HEK293 (cell line): Measurements from ENCODE around the gene CPEB3.

Experiments used
- CTCF ChIA-PET: fragments of 350-600 bp; formaldehyde crosslinking; extraction: SDS; loops from one replicate; lab custom pipeline; 2021; ENCODE audit warnings: antibody characterized with exemption; lab: Yijun Ruan, JAX
- POLR2A ChIA-PET: fragments of 300-600 bp; formaldehyde crosslinking; extraction: SDS; loops from one replicate; lab custom pipeline; 2020; ENCODE audit warnings: antibody characterized with exemption, inconsistent platforms; lab: Yijun Ruan, JAX
- H3K27ac ChIP-seq: fragments of 200-500 bp; sonication (Bioruptor generic); 2 replicates; pipeline ENCODE4 v1.5.1; 2014; ENCODE audit warnings: low read depth, low read length, control low read depth, inconsistent platforms; ENCODE audit errors: extremely low read depth
- H3K36me3 ChIP-seq, 2 experiments: fragments of 200-500 bp in 1 of 2; sonication (Bioruptor generic) in 1 of 2; 1 replicate in 1 of 2; 2 replicates in 1 of 2; pipeline ENCODE4 v1.5.1; 2014 to 2017; ENCODE audit warnings: inconsistent platforms in 2 of 2, low read length in 2 of 2; ENCODE audit not compliant: control insufficient read depth in 2 of 2, insufficient read depth in 1 of 2
- H3K4me1 ChIP-seq: fragments of 200-500 bp; sonication (Bioruptor generic); 2 replicates; pipeline ENCODE4 v1.5.1; 2014; ENCODE audit warnings: mild to moderate bottlenecking, low read length, inconsistent platforms; ENCODE audit not compliant: control insufficient read depth, insufficient read depth
- H3K4me3 ChIP-seq: 2 replicates; pipeline ENCODE4 v1.5.1; 2011; ENCODE audit warnings: low read depth, mild to moderate bottlenecking, control low read depth, low read length, moderate library complexity
- H3K9me3 ChIP-seq: fragments of 200-500 bp; sonication (Bioruptor generic); 2 replicates; pipeline ENCODE4 v1.5.1; 2014; ENCODE audit warnings: low read depth, low read length, inconsistent platforms; ENCODE audit not compliant: control insufficient read depth, insufficient read depth
- KLF16 ChIP-seq: fragments of 450-650 bp; formaldehyde crosslinking; IDR thresholded peaks from 2 replicates; pipeline ENCODE4 v1.5.1; 2017; ENCODE audit warnings: missing biosample characterization, missing genetic modification characterization
- OVOL3 ChIP-seq: fragments of 450-650 bp; formaldehyde crosslinking; IDR thresholded peaks from 2 replicates; pipeline ENCODE4 v1.5.1; 2016; ENCODE audit warnings: missing biosample characterization, missing genetic modification characterization
- ZNF155 ChIP-seq: fragments of 450-650 bp; formaldehyde crosslinking; IDR thresholded peaks from 2 replicates; pipeline ENCODE4 v1.5.1; 2016; ENCODE audit warnings: missing biosample characterization, missing genetic modification characterization
- ZNF184 ChIP-seq: fragments of 450-650 bp; IDR thresholded peaks from 2 replicates; pipeline ENCODE4 v1.5.1; 2018; ENCODE audit warnings: missing biosample characterization, mild to moderate bottlenecking, missing genetic modification characterization
- ZNF223 ChIP-seq: fragments of 450-650 bp; formaldehyde crosslinking; IDR thresholded peaks from 2 replicates; pipeline ENCODE4 v1.5.1; 2016; ENCODE audit warnings: missing biosample characterization, missing genetic modification characterization
- ZNF274 ChIP-seq, 2 experiments: fragments of 200-500 bp in 1 of 2; fragments of 450-650 bp in 1 of 2; sonication (Bioruptor generic) in 1 of 2; formaldehyde crosslinking in 1 of 2; IDR thresholded peaks; 2 replicates each; pipeline versions ENCODE4 v1.5.1 to v1.6.1; 2014 to 2016; ENCODE audit warnings: borderline replicate concordance in 1 of 2, inconsistent platforms in 1 of 2, low read length in 1 of 2, missing biosample characterization in 1 of 2, missing genetic modification characterization in 1 of 2
- ZNF530 ChIP-seq: fragments of 450-650 bp; formaldehyde crosslinking; IDR thresholded peaks from 2 replicates; pipeline ENCODE4 v1.5.1; 2016; ENCODE audit warnings: low read depth, missing biosample characterization, missing genetic modification characterization
- ZNF596 ChIP-seq: fragments of 450-650 bp; IDR thresholded peaks from 2 replicates; pipeline ENCODE4 v1.5.0; 2018; ENCODE audit warnings: missing biosample characterization, mild to moderate bottlenecking, missing genetic modification characterization, moderate library complexity
- ZNF624 ChIP-seq: fragments of 450-650 bp; formaldehyde crosslinking; IDR thresholded peaks from 2 replicates; pipeline ENCODE4 v1.5.1; 2017; ENCODE audit warnings: missing biosample characterization, missing genetic modification characterization
- ZNF658 ChIP-seq: fragments of 450-650 bp; formaldehyde crosslinking; IDR thresholded peaks from 2 replicates; pipeline ENCODE4; 2016; ENCODE audit warnings: missing biosample characterization, missing genetic modification characterization
- ZNF677 ChIP-seq: fragments of 450-650 bp; IDR thresholded peaks from 2 replicates; pipeline ENCODE4 v1.5.0; 2018; ENCODE audit warnings: missing biosample characterization, mild to moderate bottlenecking, missing genetic modification characterization, moderate library complexity
- ZNF776 ChIP-seq: fragments of 450-650 bp; formaldehyde crosslinking; IDR thresholded peaks from 2 replicates; pipeline ENCODE4 v1.5.0; 2017; ENCODE audit warnings: missing biosample characterization, missing genetic modification characterization, borderline replicate concordance
- ZNF843 ChIP-seq: fragments of 450-650 bp; formaldehyde crosslinking; IDR thresholded peaks from 2 replicates; pipeline ENCODE4 v1.5.1; 2016; ENCODE audit warnings: missing biosample characterization, missing genetic modification characterization
- TF ChIP-seq, protein P1 (sequence below): fragments of 450-650 bp; formaldehyde crosslinking; IDR thresholded peaks from 2 replicates; pipeline ENCODE4 v1.5.1; 2016; ENCODE audit warnings: missing biosample characterization, missing genetic modification characterization
- TF ChIP-seq, protein P2 (sequence below): fragments of 450-650 bp; formaldehyde crosslinking; IDR thresholded peaks from 2 replicates; pipeline ENCODE4 v1.5.1; 2017; ENCODE audit warnings: missing biosample characterization, missing genetic modification characterization
- TF ChIP-seq, protein P3 (sequence below): fragments of 450-650 bp; formaldehyde crosslinking; IDR thresholded peaks from 2 replicates; pipeline ENCODE4 v1.5.1; 2016; ENCODE audit warnings: missing biosample characterization, missing genetic modification characterization, borderline replicate concordance
- TF ChIP-seq, protein P4 (sequence below): fragments of 450-650 bp; formaldehyde crosslinking; IDR thresholded peaks from 2 replicates; pipeline ENCODE4 v1.5.1; 2017; ENCODE audit warnings: missing biosample characterization, missing genetic modification characterization
- TF ChIP-seq, protein P5 (sequence below): fragments of 450-650 bp; formaldehyde crosslinking; IDR thresholded peaks from 2 replicates; pipeline ENCODE4 v1.5.1; 2016; ENCODE audit warnings: missing biosample characterization, missing genetic modification characterization
- TF ChIP-seq, protein P6 (sequence below): fragments of 450-650 bp; formaldehyde crosslinking; conservative IDR thresholded peaks from 2 replicates; pipeline ENCODE4 v1.5.1; 2016; ENCODE audit warnings: low read depth, missing biosample characterization, missing genetic modification characterization

CPEB3 gene

DNA sequence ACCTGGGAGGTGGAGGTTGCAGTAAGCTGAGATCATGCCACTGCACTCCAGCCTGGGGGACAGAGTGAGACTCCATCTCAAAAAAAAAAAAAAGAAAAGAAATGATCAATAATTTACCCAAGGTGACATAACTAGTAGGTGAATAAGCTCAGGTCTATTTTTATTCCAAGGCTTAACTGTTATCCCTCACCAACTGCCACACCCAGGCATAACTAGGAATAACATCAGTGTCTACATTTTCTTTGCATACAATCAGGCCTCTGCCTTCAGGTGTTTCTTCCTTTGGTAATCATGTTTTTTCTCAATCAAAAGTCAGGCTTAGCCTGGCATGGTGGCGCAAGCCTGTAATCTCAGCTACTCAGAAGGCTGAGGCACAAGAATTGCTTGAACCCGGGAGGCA is 26.6 kb downstream of the CPEB3 start:
- H3K4me3 ChIP-seq: no peak overlapping the region
- ChIA-PET POLR2A (interaction anchor here (0.7 kb wide), 2 partner anchors 9 to 280 kb away, joined by 3 read pairs; no protein-coding TSS in a partner anchor), CTCF (no interaction called here)
- H3K4me1 ChIP-seq: peaks cover 3% of the 10 kb centered on the region; the same call in 1 of the 2 replicates
- no peaks in the 10 kb centered on the region for H3K9me3 ChIP-seq
- H3K36me3 ChIP-seq: no peaks in the 10 kb centered on the region
- no peak for TF ChIP-seq ZNF624
- no peak overlapping the region for H3K27ac ChIP-seq

DNA sequence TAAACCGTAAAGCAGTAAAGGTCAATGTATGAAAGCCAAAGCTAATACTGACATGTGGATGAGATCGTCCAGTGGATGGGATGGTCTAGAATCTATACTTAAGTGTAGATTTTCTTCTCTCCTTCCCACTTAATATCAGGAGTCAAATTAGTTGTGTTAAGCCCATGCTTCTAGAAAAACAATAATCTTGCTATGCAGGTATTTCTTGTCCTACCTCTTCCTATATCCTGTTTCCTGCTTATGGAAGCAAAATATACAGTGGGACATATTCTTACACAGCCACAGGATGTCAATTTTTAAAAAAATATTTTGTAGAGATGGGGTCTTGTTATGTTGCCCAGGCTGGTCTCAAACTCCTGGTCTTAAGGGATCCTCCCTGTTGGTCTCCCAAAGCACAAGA is 27.5 kb downstream of the CPEB3 start:
- TF ChIP-seq ZNF274 (IDR thresholded peaks at IDR 0.05; ENCODE audit: low read length): no peak
- no peak for TF ChIP-seq ZNF274 (tag by site-specific recombination; IDR thresholded peaks at IDR 0.05; ENCODE audit: borderline replicate concordance)
- no peak for TF ChIP-seq OVOL3
- TF ChIP-seq, protein P1, sequence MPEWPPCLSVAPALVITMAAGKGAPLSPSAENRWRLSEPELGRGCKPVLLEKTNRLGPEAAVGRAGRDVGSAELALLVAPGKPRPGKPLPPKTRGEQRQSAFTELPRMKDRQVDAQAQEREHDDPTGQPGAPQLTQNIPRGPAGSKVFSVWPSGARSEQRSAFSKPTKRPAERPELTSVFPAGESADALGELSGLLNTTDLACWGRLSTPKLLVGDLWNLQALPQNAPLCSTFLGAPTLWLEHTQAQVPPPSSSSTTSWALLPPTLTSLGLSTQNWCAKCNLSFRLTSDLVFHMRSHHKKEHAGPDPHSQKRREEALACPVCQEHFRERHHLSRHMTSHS (tag by site-specific recombination): no peak
- TF ChIP-seq, protein P2, sequence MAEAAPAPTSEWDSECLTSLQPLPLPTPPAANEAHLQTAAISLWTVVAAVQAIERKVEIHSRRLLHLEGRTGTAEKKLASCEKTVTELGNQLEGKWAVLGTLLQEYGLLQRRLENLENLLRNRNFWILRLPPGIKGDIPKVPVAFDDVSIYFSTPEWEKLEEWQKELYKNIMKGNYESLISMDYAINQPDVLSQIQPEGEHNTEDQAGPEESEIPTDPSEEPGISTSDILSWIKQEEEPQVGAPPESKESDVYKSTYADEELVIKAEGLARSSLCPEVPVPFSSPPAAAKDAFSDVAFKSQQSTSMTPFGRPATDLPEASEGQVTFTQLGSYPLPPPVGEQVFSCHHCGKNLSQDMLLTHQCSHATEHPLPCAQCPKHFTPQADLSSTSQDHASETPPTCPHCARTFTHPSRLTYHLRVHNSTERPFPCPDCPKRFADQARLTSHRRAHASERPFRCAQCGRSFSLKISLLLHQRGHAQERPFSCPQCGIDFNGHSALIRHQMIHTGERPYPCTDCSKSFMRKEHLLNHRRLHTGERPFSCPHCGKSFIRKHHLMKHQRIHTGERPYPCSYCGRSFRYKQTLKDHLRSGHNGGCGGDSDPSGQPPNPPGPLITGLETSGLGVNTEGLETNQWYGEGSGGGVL: no peak
- TF ChIP-seq, protein P3, sequence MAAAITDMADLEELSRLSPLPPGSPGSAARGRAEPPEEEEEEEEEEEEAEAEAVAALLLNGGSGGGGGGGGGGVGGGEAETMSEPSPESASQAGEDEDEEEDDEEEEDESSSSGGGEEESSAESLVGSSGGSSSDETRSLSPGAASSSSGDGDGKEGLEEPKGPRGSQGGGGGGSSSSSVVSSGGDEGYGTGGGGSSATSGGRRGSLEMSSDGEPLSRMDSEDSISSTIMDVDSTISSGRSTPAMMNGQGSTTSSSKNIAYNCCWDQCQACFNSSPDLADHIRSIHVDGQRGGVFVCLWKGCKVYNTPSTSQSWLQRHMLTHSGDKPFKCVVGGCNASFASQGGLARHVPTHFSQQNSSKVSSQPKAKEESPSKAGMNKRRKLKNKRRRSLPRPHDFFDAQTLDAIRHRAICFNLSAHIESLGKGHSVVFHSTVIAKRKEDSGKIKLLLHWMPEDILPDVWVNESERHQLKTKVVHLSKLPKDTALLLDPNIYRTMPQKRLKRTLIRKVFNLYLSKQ (tag by site-specific recombination): no peak
- TF ChIP-seq, protein P4, sequence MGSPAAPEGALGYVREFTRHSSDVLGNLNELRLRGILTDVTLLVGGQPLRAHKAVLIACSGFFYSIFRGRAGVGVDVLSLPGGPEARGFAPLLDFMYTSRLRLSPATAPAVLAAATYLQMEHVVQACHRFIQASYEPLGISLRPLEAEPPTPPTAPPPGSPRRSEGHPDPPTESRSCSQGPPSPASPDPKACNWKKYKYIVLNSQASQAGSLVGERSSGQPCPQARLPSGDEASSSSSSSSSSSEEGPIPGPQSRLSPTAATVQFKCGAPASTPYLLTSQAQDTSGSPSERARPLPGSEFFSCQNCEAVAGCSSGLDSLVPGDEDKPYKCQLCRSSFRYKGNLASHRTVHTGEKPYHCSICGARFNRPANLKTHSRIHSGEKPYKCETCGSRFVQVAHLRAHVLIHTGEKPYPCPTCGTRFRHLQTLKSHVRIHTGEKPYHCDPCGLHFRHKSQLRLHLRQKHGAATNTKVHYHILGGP (tag by site-specific recombination): no peak
- no peak for TF ChIP-seq ZNF596 (tag by site-specific recombination)
- TF ChIP-seq, protein P5, sequence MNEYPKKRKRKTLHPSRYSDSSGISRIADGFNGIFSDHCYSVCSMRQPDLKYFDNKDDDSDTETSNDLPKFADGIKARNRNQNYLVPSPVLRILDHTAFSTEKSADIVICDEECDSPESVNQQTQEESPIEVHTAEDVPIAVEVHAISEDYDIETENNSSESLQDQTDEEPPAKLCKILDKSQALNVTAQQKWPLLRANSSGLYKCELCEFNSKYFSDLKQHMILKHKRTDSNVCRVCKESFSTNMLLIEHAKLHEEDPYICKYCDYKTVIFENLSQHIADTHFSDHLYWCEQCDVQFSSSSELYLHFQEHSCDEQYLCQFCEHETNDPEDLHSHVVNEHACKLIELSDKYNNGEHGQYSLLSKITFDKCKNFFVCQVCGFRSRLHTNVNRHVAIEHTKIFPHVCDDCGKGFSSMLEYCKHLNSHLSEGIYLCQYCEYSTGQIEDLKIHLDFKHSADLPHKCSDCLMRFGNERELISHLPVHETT (tag by site-specific recombination): no peak
- no peak for TF ChIP-seq ZNF223 (tag by site-specific recombination)
- TF ChIP-seq ZNF624: no peak
- no peak for TF ChIP-seq ZNF155 (tag by site-specific recombination)
- no peak for TF ChIP-seq ZNF843
- TF ChIP-seq ZNF677 (tag by site-specific recombination): no peak
- no peak for TF ChIP-seq ZNF530 (tag by site-specific recombination)
- TF ChIP-seq KLF16: no peak
- TF ChIP-seq ZNF184 (tag by site-specific recombination): no peak
- TF ChIP-seq ZNF776 (tag by site-specific recombination): no peak
- TF ChIP-seq ZNF658 (tag by site-specific recombination): no peak
- TF ChIP-seq, protein P6, sequence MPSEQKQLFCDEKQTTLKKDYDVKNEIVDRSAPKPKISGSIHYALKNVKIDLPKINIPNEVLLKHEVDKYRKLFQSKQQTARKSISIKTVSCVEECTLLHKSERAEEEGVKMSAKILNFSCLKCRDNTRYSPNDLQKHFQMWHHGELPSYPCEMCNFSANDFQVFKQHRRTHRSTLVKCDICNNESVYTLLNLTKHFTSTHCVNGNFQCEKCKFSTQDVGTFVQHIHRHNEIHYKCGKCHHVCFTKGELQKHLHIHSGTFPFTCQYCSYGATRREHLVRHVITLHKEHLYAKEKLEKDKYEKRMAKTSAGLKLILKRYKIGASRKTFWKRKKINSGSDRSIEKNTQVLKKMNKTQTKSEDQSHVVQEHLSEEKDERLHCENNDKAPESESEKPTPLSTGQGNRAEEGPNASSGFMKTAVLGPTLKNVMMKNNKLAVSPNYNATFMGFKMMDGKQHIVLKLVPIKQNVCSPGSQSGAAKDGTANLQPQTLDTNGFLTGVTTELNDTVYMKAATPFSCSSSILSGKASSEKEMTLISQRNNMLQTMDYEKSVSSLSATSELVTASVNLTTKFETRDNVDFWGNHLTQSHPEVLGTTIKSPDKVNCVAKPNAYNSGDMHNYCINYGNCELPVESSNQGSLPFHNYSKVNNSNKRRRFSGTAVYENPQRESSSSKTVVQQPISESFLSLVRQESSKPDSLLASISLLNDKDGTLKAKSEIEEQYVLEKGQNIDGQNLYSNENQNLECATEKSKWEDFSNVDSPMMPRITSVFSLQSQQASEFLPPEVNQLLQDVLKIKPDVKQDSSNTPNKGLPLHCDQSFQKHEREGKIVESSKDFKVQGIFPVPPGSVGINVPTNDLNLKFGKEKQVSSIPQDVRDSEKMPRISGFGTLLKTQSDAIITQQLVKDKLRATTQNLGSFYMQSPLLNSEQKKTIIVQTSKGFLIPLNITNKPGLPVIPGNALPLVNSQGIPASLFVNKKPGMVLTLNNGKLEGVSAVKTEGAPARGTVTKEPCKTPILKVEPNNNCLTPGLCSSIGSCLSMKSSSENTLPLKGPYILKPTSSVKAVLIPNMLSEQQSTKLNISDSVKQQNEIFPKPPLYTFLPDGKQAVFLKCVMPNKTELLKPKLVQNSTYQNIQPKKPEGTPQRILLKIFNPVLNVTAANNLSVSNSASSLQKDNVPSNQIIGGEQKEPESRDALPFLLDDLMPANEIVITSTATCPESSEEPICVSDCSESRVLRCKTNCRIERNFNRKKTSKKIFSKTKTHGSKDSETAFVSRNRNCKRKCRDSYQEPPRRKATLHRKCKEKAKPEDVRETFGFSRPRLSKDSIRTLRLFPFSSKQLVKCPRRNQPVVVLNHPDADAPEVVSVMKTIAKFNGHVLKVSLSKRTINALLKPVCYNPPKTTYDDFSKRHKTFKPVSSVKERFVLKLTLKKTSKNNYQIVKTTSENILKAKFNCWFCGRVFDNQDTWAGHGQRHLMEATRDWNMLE: no peak
- Histone ChIP-seq H3K4me3 (no peak overlapping the region), H3K36me3 (no peaks in the 10 kb centered on the region), H3K9me3 (no peaks in the 10 kb centered on the region), H3K27ac (no peak overlapping the region), H3K4me1 (peaks cover 3% of the 10 kb centered on the region; the same call in 1 of the 2 replicates)
- ChIA-PET CTCF (no interaction called here), POLR2A (interaction anchor here (0.7 kb wide), 1 partner anchor 281 kb away, joined by 3 read pairs; no protein-coding TSS in a partner anchor)
